T-helper 17 cell (primary cell): ENCODE results near the gene C1orf21. TPM values are rescaled to one million over a fixed set of nuclear protein-coding genes. Genes with fewer than 3 reads are reported as not detected.

Source experiments
- ATAC-seq: fragments of 150-1000 bp; cut with Tn5 transposase; 2 replicates; pipeline ENCODE4 v1.10.0; 2021; ENCODE audit warnings: mild to moderate bottlenecking, moderate library complexity
- DNase-seq, 3 donors: peaks; one replicate each; pipeline versions ENCODE4 v3.0.0 to v3.0.0-alpha.2; 2020 to 2021
- H3K9me3 ChIP-seq: one replicate; pipeline ENCODE4 v1.7.0; 2013; ENCODE audit warnings: low read length, mild to moderate bottlenecking; ENCODE audit not compliant: control insufficient read depth, poor library complexity, severe bottlenecking
- H3K27ac Mint-ChIP-seq: one replicate; pipeline ENCODE4 v1.8.0; 2022; ENCODE audit warnings: mild to moderate bottlenecking, moderate library complexity, mixed read lengths
- H3K27me3 Mint-ChIP-seq: one replicate; pipeline ENCODE4 v1.8.0; 2022; ENCODE audit warnings: mixed read lengths
- H3K36me3 Mint-ChIP-seq: one replicate; pipeline ENCODE4 v1.8.0; 2022; ENCODE audit warnings: low read depth, mixed read lengths
- H3K4me1 Mint-ChIP-seq: one replicate; pipeline ENCODE4 v1.8.0; 2022; ENCODE audit warnings: mild to moderate bottlenecking, mixed read lengths
- H3K4me3 Mint-ChIP-seq: one replicate; pipeline ENCODE4 v1.8.0; 2022; ENCODE audit warnings: mild to moderate bottlenecking, moderate library complexity, mixed read lengths
- total RNA-seq, 4 donors: library from RNA in 2 of 4; stranded (reverse) in 2 of 4; gene quantifications; one replicate each; pipeline ENCODE4 v1.2.3 and lab custom pipeline; 2022 to 2026

The C1orf21 gene
- total RNA-seq, 2 donors from 2014 or later, result 0.78 to 1.1 TPM

GRCh38 chr1:184425449-184426277, 38.8 kb downstream of the C1orf21 start:
- H3K9me3 ChIP-seq, result no peaks in the 10 kb centered on the region
- DNase-seq (no peak), ATAC-seq (no peak)
- H3K4me3 Mint-ChIP-seq, result no peak overlapping the region
- no peak overlapping the region for H3K27ac Mint-ChIP-seq
- H3K36me3 Mint-ChIP-seq, result no peaks in the 10 kb centered on the region
- H3K4me1 Mint-ChIP-seq, result no peaks in the 10 kb centered on the region
- peaks cover 52% of the 10 kb centered on the region for H3K27me3 Mint-ChIP-seq

- H3K9me3 ChIP-seq, result no peaks in the 10 kb centered on the region
- Mint-ChIP-seq H3K27ac (no peak overlapping the region), H3K36me3 (no peaks in the 10 kb centered on the region), H3K27me3 (peaks cover 46% of the 10 kb centered on the region), H3K4me1 (no peaks in the 10 kb centered on the region), H3K4me3 (no peak overlapping the region)
- DNase-seq (no peak), ATAC-seq (no peak)
These were observed 39.4 kb downstream of the C1orf21 start for GRCh38 chr1:184426278-184426674.

- H3K4me1 Mint-ChIP-seq, result no peaks in the 10 kb centered on the region
- H3K27me3 Mint-ChIP-seq, result peaks cover 36% of the 10 kb centered on the region
- H3K4me3 Mint-ChIP-seq, result no peak overlapping the region
- no peak for ATAC-seq
- H3K27ac Mint-ChIP-seq, result no peak overlapping the region
- H3K9me3 ChIP-seq, result no peaks in the 10 kb centered on the region
- no peaks in the 10 kb centered on the region for H3K36me3 Mint-ChIP-seq
- DNase-seq, result no peak
These were observed 40.9 kb downstream of the C1orf21 start for GRCh38 chr1:184427722-184428121.

DNA sequence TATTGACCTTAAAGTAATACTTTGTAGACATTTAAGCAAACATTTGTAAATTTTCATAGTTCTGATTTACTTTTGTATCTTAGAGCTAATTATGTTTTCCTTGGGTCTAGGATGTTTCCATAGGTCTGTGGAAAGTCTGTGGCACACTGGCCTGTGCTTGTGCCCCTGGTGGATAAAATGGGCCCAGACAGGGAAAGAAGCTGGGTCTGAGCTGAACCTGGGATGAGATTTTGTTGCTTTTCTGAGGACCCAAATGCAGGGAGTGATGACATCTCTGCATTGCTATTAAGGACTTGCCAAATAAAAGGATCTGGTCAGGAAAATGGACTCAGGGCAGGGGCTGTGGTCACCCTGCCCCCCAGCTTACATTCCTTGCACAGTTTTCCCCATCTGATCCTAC, 41.8 kb downstream of the C1orf21 start:
- Mint-ChIP-seq H3K27ac (no peak overlapping the region), H3K4me3 (no peak overlapping the region), H3K36me3 (no peaks in the 10 kb centered on the region), H3K4me1 (no peaks in the 10 kb centered on the region), H3K27me3 (peaks cover 40% of the 10 kb centered on the region)
- ATAC-seq (no peak), DNase-seq (no peak)
- H3K9me3 ChIP-seq, result no peaks in the 10 kb centered on the region

GRCh38 chr1:184429335-184429734, 42.5 kb downstream of the C1orf21 start:
- H3K9me3 ChIP-seq, result no peaks in the 10 kb centered on the region
- H3K36me3 Mint-ChIP-seq, result no peaks in the 10 kb centered on the region
- ATAC-seq (no peak), DNase-seq (no peak)
- H3K27me3 Mint-ChIP-seq, result peaks cover 35% of the 10 kb centered on the region
- H3K27ac Mint-ChIP-seq, result no peak overlapping the region
- no peaks in the 10 kb centered on the region for H3K4me1 Mint-ChIP-seq
- no peak overlapping the region for H3K4me3 Mint-ChIP-seq

DNA sequence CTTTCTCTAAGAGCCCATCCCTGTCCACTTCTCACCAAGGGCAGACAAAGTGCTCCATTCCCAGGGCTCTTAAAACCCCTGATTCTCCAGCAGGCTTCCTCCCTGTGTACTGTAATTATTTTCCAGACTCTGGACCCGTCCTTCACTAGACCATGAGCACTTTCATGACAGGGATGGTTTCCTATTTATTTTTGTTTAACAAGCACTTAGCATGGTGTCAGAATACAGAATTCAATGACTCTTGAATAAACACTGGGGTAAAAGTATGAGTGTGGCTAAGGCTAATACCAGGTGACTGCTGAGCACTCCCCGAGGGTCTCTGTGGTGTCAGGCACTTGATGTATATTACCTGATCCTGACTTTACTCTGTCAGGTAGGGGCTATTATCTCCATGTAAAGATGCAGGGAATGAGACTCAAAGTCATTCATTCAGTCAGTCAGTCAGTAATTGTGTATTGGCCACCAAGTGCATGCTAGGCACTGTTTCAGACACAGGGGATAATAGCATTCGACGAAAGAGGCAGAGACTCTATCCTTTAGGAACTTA, 47.2 kb downstream of the C1orf21 start:
- DNase-seq, result no peak
- H3K4me1 Mint-ChIP-seq, result no peaks in the 10 kb centered on the region
- no peaks in the 10 kb centered on the region for H3K9me3 ChIP-seq
- H3K27ac Mint-ChIP-seq, result no peak overlapping the region
- H3K36me3 Mint-ChIP-seq, result no peaks in the 10 kb centered on the region
- peaks cover 4% of the 10 kb centered on the region for H3K27me3 Mint-ChIP-seq
- no peak overlapping the region for H3K4me3 Mint-ChIP-seq
- ATAC-seq, result no peak

GRCh38 chr1:184437291-184437690, 50.5 kb downstream of the C1orf21 start:
- H3K9me3 ChIP-seq, result no peaks in the 10 kb centered on the region
- Mint-ChIP-seq H3K27me3 (peaks cover 10% of the 10 kb centered on the region), H3K4me1 (no peaks in the 10 kb centered on the region), H3K36me3 (no peaks in the 10 kb centered on the region), H3K4me3 (no peak overlapping the region), H3K27ac (no peak overlapping the region)
- DNase-seq (no peak), ATAC-seq (no peak)

GRCh38 chr1:184438363-184438762, 51.5 kb downstream of the C1orf21 start:
- DNase-seq (no peak), ATAC-seq (no peak)
- no peaks in the 10 kb centered on the region for H3K4me1 Mint-ChIP-seq
- peaks cover 6% of the 10 kb centered on the region for H3K27me3 Mint-ChIP-seq
- H3K27ac Mint-ChIP-seq, result no peak overlapping the region
- no peak overlapping the region for H3K4me3 Mint-ChIP-seq
- H3K36me3 Mint-ChIP-seq, result no peaks in the 10 kb centered on the region
- no peaks in the 10 kb centered on the region for H3K9me3 ChIP-seq

GRCh38 chr1:184442260-184442659, 55.4 kb downstream of the C1orf21 start:
- no peak for DNase-seq
- Mint-ChIP-seq H3K4me3 (no peak overlapping the region), H3K27ac (no peak overlapping the region), H3K4me1 (no peaks in the 10 kb centered on the region), H3K36me3 (no peaks in the 10 kb centered on the region), H3K27me3 (peaks cover 6% of the 10 kb centered on the region)
- no peak for ATAC-seq
- no peaks in the 10 kb centered on the region for H3K9me3 ChIP-seq

DNA sequence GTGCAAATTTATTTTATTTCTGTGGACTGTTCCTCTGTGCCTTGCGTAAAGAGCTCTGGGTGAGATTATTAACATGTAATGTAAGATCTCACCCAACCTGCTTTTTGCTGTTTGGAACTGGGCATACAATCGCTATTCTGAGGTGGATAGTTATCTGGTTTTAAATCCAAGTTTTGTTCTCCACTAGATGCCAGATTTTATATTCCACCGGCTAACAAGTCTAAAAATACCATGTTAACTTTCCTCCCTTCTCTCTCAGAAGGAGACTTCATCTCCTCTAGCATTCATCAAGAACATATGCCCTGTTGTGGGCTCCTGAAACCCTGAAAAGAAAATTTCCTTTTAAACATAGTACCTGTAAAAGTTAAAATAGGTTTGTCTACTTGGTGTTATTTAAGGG, 56.4 kb downstream of the C1orf21 start:
- Mint-ChIP-seq H3K27me3 (peaks cover 6% of the 10 kb centered on the region), H3K4me1 (no peaks in the 10 kb centered on the region), H3K36me3 (no peaks in the 10 kb centered on the region), H3K27ac (no peak overlapping the region), H3K4me3 (no peak overlapping the region)
- no peak for DNase-seq
- no peak for ATAC-seq
- H3K9me3 ChIP-seq, result no peaks in the 10 kb centered on the region

GRCh38 chr1:184443624-184444023, 56.8 kb downstream of the C1orf21 start:
- Mint-ChIP-seq H3K4me1 (no peaks in the 10 kb centered on the region), H3K27me3 (peaks cover 6% of the 10 kb centered on the region), H3K4me3 (no peak overlapping the region), H3K36me3 (no peaks in the 10 kb centered on the region), H3K27ac (no peak overlapping the region)
- ATAC-seq (no peak), DNase-seq (no peak)
- no peaks in the 10 kb centered on the region for H3K9me3 ChIP-seq

- H3K27ac Mint-ChIP-seq, result no peak overlapping the region
- no peak for DNase-seq
- peaks cover 9% of the 10 kb centered on the region for H3K27me3 Mint-ChIP-seq
- H3K9me3 ChIP-seq, result no peaks in the 10 kb centered on the region
- no peaks in the 10 kb centered on the region for H3K36me3 Mint-ChIP-seq
- H3K4me3 Mint-ChIP-seq, result no peak overlapping the region
- no peaks in the 10 kb centered on the region for H3K4me1 Mint-ChIP-seq
- ATAC-seq, result no peak
These were observed 59.2 kb downstream of the C1orf21 start for GRCh38 chr1:184445997-184446396.

DNA sequence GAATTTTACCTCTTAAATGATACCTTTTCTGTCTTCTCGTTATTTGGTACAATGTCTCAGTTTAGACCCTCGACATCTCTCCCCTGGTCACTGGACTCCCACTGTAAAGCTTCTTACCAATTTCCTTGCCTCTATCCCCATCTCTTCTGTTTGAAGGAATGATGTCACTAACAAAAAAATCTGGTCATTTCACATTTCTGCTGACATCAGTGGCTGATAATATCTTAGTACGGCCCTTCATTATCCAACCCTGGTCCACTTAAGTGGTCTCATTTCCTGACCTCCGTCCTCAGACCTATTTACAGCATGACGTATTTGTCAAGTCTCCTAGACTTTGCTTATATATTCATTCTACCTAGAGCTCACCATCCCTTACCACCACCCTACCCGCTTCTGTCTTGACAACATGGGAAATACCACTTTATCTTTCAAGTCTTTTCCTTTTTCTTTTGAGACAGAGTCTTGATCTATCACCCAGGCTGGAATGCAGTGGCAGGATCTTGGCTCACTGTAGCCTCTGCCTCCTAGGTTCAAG, 60.9 kb downstream of the C1orf21 start:
- H3K27me3 Mint-ChIP-seq, result peaks cover 5% of the 10 kb centered on the region
- no peak overlapping the region for H3K27ac Mint-ChIP-seq
- no peaks in the 10 kb centered on the region for H3K9me3 ChIP-seq
- no peak overlapping the region for H3K4me3 Mint-ChIP-seq
- no peak for ATAC-seq
- no peaks in the 10 kb centered on the region for H3K36me3 Mint-ChIP-seq
- H3K4me1 Mint-ChIP-seq, result no peaks in the 10 kb centered on the region
- DNase-seq, result no peak

GRCh38 chr1:184449916-184450315, 63.1 kb downstream of the C1orf21 start:
- Mint-ChIP-seq H3K27ac (no peak overlapping the region), H3K4me1 (no peaks in the 10 kb centered on the region), H3K36me3 (no peaks in the 10 kb centered on the region), H3K27me3 (peaks cover 9% of the 10 kb centered on the region), H3K4me3 (no peak overlapping the region)
- H3K9me3 ChIP-seq, result no peaks in the 10 kb centered on the region
- ATAC-seq (no peak), DNase-seq (no peak)
